H1 (cell line): ENCODE results near the gene MS4A8. TPM values are rescaled to one million over a fixed set of nuclear protein-coding genes. Genes with fewer than 3 reads are reported as not detected.

Experiments
- HDAC6 ChIP-seq: IDR thresholded peaks from one replicate; pipeline ENCODE4 v1.7.1; 2012; ENCODE audit warnings: low read depth, mild to moderate bottlenecking, inconsistent platforms, low read length, moderate library complexity
- RAD21 ChIP-seq, 2 experiments: IDR thresholded peaks in 1 of 2; conservative IDR thresholded peaks in 1 of 2; 2 replicates each; pipeline ENCODE4 v1.6.1; 2011; ENCODE audit warnings: low read depth in 2 of 2, low read length in 2 of 2, improper control_type of control experiment in 1 of 2, inconsistent platforms in 1 of 2, mild to moderate bottlenecking in 1 of 2, moderate library complexity in 1 of 2
- RFX5 ChIP-seq: IDR thresholded peaks from 2 replicates; pipeline ENCODE4 v1.6.1; 2011; ENCODE audit warnings: low read depth, low read length, improper control_type of control experiment, borderline replicate concordance
- polyA plus RNA-seq, 7 experiments: library from polyadenylated mRNA; depleted of rRNA in 3 of 7; stranded (reverse) in 5 of 7; unstranded in 2 of 7; fragments of >200 nt in 5 of 7; fragments of 200-250 nt in 2 of 7; gene quantifications; 1 replicate in 5 of 7; 2 replicates in 1 of 7; 4 replicates in 1 of 7; pipeline versions ENCODE4 v1.2.1 to v1.2.3, GENCODE V29; 2011 to 2013; ENCODE audit warnings: missing spikeins in 2 of 7, mixed read lengths in 2 of 7
- total RNA-seq: library from RNA; stranded (reverse); fragmentation: NEBNext Ultra II Directional; extraction: Animal tissue kit (Norgen Biotek cat#: 25700); gene quantifications from 2 replicates; pipeline ENCODE4 v1.2.1, GENCODE V29; 2021
- TF ChIP-seq, protein P1 (sequence below): fragments of 300-600 bp; sonication (generic); IDR thresholded peaks from 2 replicates; pipeline ENCODE4 v1.7.1; 2012; ENCODE audit warnings: low read length, moderate library complexity, mild to moderate bottlenecking, inconsistent platforms; ENCODE audit not compliant: insufficient replicate concordance

The MS4A8 gene
- total and polyA plus RNA-seq, 2 of the 8 experiments (the other 6 are each of a cell fraction or from before 2014, with no cell fraction given), result not detected

DNA sequence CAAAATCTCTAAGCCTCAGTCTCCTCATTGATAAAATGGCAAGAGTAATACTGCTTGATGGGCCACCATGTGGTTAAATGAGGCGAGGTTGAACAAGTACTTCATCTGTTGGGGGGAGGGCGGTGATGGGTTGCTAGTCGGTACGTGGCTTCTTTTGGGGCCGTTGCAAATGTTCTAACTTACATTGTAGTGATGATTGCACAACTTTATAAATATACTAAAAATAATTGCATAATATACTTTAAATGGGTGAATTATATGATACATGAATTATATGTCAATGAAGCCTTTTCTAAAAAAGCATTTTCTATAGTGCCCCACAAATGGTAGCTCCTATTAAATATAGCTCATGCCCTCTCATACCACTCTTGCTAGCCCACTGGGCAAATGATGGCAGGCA, 6.5 kb downstream of the MS4A8 start (continued):
- TF ChIP-seq RAD21 (IDR thresholded peaks at IDR 0.05 in 1 of 2, conservative IDR thresholded peaks at IDR 0.05 in 1 of 2; ENCODE audit: low read depth in 2 of 2, low read length in 2 of 2) (no peak), HDAC6 (no peak), RFX5 (no peak)
- TF ChIP-seq, protein P1, sequence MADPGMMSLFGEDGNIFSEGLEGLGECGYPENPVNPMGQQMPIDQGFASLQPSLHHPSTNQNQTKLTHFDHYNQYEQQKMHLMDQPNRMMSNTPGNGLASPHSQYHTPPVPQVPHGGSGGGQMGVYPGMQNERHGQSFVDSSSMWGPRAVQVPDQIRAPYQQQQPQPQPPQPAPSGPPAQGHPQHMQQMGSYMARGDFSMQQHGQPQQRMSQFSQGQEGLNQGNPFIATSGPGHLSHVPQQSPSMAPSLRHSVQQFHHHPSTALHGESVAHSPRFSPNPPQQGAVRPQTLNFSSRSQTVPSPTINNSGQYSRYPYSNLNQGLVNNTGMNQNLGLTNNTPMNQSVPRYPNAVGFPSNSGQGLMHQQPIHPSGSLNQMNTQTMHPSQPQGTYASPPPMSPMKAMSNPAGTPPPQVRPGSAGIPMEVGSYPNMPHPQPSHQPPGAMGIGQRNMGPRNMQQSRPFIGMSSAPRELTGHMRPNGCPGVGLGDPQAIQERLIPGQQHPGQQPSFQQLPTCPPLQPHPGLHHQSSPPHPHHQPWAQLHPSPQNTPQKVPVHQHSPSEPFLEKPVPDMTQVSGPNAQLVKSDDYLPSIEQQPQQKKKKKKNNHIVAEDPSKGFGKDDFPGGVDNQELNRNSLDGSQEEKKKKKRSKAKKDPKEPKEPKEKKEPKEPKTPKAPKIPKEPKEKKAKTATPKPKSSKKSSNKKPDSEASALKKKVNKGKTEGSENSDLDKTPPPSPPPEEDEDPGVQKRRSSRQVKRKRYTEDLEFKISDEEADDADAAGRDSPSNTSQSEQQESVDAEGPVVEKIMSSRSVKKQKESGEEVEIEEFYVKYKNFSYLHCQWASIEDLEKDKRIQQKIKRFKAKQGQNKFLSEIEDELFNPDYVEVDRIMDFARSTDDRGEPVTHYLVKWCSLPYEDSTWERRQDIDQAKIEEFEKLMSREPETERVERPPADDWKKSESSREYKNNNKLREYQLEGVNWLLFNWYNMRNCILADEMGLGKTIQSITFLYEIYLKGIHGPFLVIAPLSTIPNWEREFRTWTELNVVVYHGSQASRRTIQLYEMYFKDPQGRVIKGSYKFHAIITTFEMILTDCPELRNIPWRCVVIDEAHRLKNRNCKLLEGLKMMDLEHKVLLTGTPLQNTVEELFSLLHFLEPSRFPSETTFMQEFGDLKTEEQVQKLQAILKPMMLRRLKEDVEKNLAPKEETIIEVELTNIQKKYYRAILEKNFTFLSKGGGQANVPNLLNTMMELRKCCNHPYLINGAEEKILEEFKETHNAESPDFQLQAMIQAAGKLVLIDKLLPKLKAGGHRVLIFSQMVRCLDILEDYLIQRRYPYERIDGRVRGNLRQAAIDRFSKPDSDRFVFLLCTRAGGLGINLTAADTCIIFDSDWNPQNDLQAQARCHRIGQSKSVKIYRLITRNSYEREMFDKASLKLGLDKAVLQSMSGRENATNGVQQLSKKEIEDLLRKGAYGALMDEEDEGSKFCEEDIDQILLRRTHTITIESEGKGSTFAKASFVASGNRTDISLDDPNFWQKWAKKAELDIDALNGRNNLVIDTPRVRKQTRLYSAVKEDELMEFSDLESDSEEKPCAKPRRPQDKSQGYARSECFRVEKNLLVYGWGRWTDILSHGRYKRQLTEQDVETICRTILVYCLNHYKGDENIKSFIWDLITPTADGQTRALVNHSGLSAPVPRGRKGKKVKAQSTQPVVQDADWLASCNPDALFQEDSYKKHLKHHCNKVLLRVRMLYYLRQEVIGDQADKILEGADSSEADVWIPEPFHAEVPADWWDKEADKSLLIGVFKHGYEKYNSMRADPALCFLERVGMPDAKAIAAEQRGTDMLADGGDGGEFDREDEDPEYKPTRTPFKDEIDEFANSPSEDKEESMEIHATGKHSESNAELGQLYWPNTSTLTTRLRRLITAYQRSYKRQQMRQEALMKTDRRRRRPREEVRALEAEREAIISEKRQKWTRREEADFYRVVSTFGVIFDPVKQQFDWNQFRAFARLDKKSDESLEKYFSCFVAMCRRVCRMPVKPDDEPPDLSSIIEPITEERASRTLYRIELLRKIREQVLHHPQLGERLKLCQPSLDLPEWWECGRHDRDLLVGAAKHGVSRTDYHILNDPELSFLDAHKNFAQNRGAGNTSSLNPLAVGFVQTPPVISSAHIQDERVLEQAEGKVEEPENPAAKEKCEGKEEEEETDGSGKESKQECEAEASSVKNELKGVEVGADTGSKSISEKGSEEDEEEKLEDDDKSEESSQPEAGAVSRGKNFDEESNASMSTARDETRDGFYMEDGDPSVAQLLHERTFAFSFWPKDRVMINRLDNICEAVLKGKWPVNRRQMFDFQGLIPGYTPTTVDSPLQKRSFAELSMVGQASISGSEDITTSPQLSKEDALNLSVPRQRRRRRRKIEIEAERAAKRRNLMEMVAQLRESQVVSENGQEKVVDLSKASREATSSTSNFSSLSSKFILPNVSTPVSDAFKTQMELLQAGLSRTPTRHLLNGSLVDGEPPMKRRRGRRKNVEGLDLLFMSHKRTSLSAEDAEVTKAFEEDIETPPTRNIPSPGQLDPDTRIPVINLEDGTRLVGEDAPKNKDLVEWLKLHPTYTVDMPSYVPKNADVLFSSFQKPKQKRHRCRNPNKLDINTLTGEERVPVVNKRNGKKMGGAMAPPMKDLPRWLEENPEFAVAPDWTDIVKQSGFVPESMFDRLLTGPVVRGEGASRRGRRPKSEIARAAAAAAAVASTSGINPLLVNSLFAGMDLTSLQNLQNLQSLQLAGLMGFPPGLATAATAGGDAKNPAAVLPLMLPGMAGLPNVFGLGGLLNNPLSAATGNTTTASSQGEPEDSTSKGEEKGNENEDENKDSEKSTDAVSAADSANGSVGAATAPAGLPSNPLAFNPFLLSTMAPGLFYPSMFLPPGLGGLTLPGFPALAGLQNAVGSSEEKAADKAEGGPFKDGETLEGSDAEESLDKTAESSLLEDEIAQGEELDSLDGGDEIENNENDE, result no peak
- TF ChIP-seq, all 59 proteins: peak for 0
